NOMO-1 (cell line): Measurements from ENCODE around the gene ARL16.
A peak's percentile ranks its signal among the peaks of the same experiment; 100 is the strongest.

Experiments
- DNase-seq, 2 experiments: peaks; one replicate each; lab custom pipeline; 2025; ENCODE audit not compliant: unreplicated experiment in 2 of 2; lab: John Stamatoyannopoulos, UW

Gene ARL16

GRCh38 chr17:81696218-81696941 is 12.8 kb upstream of the ARL16 start:
- DNase-seq: no peak

- DNase-seq: no peak
Observed at GRCh38 chr17:81695801-81696200, 12.2 kb upstream of the ARL16 start.

- DNase-seq: no peak
Observed at GRCh38 chr17:81695211-81695610, 11.6 kb upstream of the ARL16 start.

GRCh38 chr17:81694810-81695209 is 11.2 kb upstream of the ARL16 start:
- DNase-seq: no peak

- DNase-seq: no peak
Observed at GRCh38 chr17:81693509-81694210, 10.1 kb upstream of the ARL16 start.

GRCh38 chr17:81691608-81692007 is 8.0 kb upstream of the ARL16 start:
- no peak for DNase-seq

- no peak for DNase-seq
Observed at GRCh38 chr17:81691196-81691595, 7.6 kb upstream of the ARL16 start.

- no peak for DNase-seq
Observed at GRCh38 chr17:81690549-81690948, 7.0 kb upstream of the ARL16 start.

GRCh38 chr17:81690066-81690465 is 6.5 kb upstream of the ARL16 start:
- no peak for DNase-seq

- DNase-seq: no peak
Observed at GRCh38 chr17:81688616-81689015, 5.0 kb upstream of the ARL16 start.

GRCh38 chr17:81687770-81688541 is 4.4 kb upstream of the ARL16 start:
- no peak for DNase-seq

GRCh38 chr17:81686614-81687013 is 3.0 kb upstream of the ARL16 start:
- DNase-seq: no peak

GRCh38 chr17:81685108-81685507 is 1.5 kb upstream of the ARL16 start:
- no peak for DNase-seq

- DNase-seq: no peak
Observed at GRCh38 chr17:81684442-81684911, 880 bp upstream of the ARL16 start.

- no peak for DNase-seq
Observed at GRCh38 chr17:81683208-81683583, 401 bp downstream of the ARL16 start.

- no peak for DNase-seq
Observed at GRCh38 chr17:81682565-81683207, 911 bp downstream of the ARL16 start.

- DNase-seq: no peak
Observed at GRCh38 chr17:81681672-81682071, 1.9 kb downstream of the ARL16 start.

GRCh38 chr17:81680150-81680549 is 3.4 kb downstream of the ARL16 start:
- no peak for DNase-seq

- no peak for DNase-seq
Observed at GRCh38 chr17:81676906-81677305, 6.7 kb downstream of the ARL16 start.

GRCh38 chr17:81675515-81676221 is 7.9 kb downstream of the ARL16 start:
- DNase-seq: peak in 1 of 2 experiments; percentile 13
